ENCODE data around the gene CSF3.

GRCh38 chr17:39999067-39999466 lies 16.2 kb upstream of the CSF3 start:
- TF ChIP-seq CTCF (conservative IDR thresholded peaks at IDR 0.05; ENCODE audit: low read depth, low read length) (no peak), RFX5 (IDR thresholded peaks at IDR 0.05; ENCODE audit: low read depth, low read length) (no peak), MAFK (IDR thresholded peaks at IDR 0.05; ENCODE audit: low read depth, low read length) (no peak), RCOR1 (IDR thresholded peaks at IDR 0.05; ENCODE audit: insufficient replicate concordance, low read length) (no peak), BHLHE40 (IDR thresholded peaks at IDR 0.05; ENCODE audit: low read depth, low read length) (no peak), CEBPB (IDR thresholded peaks at IDR 0.05; ENCODE audit: low read depth, low read length) (no peak), POLR2A (IDR thresholded peaks at IDR 0.05; ENCODE audit: low read depth, low read length) (no peak), RAD21 (IDR thresholded peaks at IDR 0.05; ENCODE audit: low read length) (no peak)
